GM21786 (cell line): ENCODE data around the gene KLHL29.

Source experiments
- ATAC-seq: cut with Tn5 transposase; IDR thresholded peaks from one replicate; pipeline ENCODE4 v1.9.1; 2021; ENCODE audit not compliant: unreplicated experiment

Gene KLHL29

DNA sequence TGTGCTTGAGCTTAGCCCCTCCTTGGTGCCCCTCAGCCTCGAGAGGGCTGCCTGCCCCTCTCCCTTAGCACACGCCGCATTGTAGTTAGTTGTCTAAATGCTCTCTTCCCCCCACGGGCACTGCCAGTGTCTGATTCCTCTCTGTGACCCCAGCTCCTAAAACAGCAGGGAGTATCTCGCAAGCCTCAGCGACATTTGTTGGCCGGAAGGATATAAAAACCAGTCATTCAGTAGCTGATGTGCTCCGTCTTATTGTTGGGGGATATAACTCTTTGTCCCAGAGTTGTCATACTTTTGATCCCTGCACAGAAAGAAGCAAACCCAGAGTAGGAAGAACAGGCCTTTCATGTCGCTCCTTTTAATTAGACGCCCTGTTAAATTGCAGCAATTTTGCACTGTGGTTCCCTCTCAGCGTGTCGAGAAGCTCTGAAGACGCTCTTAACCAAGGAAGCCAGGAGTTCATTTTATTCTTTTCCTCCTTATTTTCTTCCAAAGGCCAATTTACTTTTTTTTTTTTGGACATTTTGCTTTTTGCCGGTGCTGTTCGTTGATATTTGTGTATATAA, 201.8 kb downstream of the KLHL29 start:
- ATAC-seq, result no peak

DNA sequence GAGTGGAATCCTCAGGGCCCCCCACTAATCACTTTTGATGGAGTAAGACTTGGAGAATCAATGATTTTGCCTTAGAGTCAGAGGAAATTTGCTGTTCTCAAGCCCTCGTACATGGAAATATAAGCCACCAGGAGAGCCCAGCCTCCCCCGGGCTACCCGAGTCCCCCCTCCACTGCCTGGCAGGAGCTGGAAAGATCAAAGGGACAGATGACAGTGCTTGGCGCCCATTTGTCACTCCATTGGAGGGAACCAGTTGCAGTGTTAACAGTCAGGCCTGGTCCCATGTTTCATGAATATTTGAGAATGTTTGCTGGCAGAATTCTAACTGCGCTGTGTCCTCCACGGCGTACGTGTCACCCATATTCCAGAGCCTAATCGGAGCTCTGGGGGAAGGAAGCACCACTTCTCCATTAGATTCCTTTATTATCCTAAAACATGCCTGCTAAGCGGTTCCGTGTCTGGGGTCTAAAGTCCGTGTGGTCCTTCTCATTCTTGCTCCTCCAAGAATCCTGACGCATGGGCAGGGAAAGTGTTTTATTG, 202.4 kb downstream of the KLHL29 start:
- no peak for ATAC-seq

DNA sequence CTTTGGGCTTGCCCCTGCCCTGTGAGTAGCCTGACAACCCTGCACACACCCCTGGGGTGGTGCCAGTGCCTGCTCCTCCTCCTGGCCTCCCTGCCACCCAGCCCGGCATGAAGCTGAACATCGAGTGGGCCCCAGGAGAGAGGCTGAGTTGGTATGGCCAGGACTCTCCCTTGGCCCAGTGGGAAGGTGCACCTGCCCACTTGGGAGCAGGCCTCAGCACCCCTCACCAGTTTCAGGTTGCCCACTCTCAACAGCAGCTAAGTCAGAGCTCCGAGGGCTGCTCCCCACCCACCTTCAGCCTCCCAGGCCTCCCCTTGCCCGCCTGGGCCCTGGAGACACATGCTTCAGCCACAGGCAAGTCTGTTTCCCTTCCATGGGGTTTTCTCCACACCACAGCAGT, 203.1 kb downstream of the KLHL29 start:
- ATAC-seq, result no peak

DNA sequence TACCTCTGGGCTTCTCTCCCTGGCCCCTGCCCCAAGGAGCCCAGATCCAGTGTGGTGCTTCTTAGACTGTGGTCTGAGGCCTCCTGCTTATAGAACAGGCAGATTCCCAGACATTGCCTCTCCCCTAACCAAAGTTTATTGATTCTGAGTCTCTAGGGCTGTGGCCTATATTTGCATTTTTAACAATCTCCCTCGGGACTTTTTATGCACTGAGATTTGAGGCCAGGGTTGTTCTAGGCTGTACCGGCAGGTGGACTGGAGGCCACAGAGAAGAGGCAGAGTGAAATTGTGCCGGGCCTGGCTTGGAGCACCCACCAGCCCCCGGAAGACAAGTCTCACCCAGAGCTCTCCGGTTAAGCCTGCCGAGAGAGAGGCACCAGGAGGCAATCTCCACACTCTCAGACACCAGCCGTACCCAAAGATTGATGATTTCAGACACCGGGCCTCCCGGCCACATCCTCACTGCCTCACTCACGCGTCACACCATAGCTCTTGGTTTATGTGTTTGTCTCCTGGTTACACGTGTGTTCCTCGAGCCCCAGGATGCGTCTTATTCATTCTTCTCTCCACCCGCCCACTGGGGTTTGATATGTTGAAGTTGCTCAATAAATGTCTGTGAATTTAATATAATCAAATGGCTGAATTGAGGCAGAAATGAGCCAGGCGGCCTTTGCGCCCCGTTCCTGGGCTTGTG, 203.7 kb downstream of the KLHL29 start:
- no peak for ATAC-seq

DNA sequence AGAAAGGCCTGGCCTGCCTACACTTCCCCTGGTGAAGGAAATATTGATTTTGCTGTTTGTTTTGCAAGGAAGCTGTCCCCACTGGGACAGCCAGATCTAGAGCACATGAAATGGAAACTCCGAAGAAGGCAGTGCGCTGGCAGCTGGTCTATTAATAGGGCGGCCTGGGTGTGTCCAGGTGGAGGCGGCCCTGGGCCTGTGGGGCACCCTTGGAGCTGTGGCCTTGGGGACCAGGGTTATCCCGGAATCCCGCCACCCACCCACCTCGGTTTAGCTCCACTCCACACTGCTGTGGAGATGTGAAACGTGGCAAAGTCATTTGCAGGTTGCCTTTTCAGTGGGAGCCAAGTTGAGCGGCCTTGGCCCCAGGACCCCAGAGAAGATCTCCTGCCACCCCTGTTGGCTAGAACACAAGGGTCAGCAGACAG, 204.3 kb downstream of the KLHL29 start:
- ATAC-seq, result no peak

DNA sequence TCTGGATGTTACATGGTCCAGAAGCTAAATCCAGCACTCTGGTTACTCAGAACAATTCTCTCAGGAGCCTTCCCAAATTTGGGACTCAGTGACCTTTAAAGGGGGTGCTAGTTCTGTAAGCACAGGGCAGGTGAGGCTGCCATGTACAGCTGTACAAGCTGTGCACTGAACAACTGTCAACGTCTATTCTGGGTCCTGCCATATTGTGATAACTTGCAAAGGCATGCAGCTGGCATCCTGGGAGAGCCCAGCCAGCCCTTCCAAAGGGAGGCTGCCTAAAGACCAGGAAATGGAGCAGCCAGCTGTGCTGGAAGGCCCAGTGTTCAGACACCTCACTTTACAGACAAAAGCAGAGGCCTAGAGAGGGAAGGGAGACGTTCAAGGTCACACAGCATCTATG, 204.8 kb downstream of the KLHL29 start:
- ATAC-seq, result no peak

DNA sequence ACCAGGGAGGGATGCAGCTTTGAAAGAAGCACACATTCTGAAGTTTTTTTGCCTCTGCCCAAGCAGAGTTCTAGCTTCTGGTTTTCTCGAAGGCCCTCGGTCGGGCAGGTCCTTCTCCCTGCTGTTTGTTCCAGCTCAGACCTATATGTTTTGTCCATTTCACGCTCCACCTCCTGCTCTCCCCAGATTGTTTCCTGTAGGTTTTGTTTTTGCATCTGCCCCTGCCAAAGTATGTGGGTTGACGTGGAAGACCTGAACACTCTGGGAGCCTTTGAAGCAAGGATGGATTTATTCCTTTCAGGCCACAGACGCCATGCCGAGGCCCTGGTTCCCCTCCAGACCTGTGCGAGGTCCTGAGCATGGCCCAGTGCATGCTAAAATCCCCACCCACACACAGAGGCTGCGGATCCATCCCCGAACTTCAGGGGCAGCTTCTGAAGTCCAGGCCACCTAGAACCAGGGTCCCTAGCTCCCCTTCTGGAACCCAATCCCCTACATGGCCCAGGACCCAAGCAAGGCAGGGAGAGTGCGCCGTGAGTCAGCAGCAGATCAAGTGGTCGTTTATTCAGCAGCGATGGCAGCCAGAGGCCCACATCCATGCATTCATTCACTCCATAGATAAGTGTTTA, 205.4 kb downstream of the KLHL29 start:
- ATAC-seq, result no peak

DNA sequence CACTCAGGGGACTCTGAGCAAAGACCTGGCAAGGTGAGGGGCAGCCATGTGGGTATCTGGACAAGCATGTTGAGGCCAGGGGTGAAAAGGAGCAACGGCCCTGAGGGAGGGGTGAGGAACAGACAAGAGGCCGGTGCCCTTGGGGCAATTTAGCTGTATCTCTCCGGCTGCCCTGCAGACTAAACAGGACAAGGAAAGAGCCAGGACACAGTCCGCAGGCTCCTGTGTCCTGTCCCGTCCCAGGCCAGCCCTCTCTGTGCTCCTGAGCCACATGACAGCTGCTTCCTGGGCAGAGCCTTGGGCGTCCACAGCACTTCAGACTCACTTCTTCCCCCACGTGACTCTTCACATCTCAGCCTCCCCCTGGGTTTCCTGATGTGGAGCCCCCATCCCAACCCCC, 206.1 kb downstream of the KLHL29 start:
- no peak for ATAC-seq

DNA sequence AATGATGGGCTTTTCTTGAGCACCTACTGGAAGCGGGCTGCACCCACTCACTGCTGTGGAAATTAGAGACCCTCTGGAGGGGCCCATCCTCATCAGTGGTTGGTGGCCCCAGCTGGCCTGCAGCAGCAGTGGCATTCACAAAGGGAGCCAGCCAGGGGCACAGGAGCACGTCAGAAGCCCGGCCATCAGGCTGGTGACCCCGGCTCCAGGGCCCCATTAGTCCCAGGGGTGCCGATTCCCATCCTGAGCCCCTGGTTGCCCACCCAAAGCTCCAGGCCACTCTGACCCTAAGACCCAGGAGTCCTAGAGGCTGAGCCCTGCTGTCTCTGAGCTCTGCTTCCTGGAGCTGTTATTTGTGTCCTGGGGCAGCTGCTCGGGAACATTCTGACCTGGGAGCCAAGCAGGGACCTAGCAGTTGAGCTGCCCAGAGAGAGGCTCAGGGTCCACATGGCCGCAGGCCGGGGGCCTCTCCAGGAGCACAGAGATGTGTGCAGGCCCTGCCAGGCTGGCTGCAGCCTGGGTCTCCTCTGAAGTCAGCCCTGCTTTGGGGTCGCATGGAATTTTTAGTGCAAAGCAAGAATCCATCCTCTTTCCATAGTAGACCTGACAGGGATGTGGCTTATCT, 207.2 kb downstream of the KLHL29 start:
- no peak for ATAC-seq

DNA sequence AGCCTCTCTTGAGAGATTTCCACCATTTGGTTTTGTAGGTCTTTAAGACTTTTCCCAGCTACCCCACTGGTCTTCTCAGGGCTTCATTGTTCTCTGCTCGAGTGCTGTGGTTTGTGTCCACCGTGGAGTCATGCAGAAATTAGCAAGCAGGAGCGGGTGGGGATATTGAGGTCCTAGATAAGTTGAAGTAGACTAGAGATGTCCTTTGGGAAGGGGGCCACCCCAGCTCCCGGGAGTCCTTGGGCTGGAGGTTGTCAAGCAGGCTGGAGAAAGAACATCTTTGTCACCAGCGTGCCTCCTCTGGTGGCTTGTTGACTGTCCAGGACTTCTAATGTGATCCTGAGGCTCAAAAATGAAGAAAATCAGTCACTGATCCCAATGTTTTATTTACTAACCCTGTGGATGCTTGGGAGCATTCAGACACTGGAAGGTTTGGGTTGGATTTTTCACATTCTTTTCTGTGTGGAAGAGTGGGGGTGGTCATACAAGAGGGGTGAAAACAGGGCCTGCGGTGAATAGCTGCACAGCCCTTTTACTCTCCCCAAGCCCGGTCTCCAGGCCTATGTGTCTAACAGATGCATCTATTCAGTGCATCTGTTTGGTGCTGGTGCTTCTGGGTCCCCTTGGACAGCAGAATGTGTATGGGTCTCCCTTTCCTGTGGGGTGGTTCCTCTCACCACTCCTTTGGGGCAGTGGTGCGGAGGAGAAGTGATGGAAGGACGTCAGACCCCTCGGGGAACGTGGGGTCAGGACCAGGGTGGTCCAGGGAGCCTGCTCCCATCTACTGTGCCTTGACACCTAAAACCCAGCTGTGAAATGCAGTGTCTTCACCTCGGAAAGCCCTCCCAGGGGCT, 208.1 kb downstream of the KLHL29 start:
- ATAC-seq, result no peak

DNA sequence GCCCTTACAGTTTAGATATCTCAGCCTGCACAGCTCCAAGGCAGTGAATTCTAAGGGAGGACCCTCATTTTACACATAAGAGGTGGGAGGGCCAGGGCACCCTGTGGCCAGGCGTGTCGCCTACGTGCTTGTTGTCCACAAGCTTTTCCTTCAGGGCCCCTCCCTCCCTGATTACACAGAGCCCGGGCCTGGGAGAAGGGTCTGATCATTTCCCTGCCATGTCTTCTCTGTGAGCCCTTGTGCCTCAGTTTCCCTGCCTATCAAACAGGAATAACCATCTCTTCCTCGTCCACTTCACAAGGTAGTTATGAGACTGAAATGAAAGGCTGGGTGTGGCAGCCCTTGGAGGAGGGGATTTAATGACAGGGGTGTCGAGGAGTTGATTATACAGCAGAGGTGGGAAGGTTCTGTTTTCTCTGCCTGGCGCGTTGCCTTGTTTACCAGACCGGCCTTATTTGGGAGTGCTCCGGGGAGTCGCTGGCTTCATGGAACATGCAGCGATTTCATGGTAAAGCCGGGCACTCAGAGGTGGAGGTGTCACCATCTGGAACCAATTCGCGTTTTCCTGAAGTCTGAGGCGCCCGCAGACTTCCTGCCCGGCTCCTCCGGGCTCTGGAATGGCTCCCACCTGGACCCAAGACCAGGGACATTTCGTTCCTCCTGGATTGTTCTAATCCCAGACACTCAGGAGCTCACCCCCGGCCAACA, 208.9 kb downstream of the KLHL29 start:
- ATAC-seq, result no peak

DNA sequence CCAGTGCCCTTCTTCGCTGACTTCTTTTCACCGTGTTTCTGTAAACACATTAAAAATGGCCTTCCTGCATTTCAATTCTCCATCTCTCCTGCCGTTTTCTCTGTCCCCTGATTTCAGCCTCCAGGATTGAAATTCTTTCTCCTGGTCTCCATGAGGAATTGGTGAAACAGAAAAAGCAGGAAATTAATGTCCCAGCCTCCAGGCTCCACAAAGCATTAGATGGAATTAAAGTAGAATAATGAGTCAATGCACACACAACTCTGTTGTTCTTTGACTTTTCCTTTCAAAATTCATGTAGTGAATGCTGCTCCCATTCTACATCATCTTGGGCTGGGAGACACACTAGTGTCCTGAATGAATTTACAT, 209.5 kb downstream of the KLHL29 start:
- ATAC-seq, result no peak

DNA sequence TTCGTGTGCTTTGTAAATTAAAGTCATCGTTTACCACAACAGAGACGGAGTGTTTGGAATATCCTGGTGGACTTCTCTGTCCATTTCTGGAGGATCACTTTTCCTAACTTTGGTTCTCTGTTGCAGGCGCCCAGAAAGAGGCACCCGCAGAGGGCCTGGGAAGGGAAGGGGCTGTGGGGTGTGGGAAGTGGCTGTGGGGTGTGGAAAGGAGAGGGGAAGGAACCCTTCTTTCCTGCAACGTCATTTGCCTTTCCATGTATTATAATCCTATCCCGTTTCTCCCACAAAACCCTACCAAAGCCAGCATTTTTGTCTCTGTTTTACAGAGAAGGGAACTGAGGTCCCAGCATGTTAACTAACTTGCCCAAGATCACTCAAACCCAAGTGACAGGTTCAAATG, 210.0 kb downstream of the KLHL29 start:
- ATAC-seq, result no peak

DNA sequence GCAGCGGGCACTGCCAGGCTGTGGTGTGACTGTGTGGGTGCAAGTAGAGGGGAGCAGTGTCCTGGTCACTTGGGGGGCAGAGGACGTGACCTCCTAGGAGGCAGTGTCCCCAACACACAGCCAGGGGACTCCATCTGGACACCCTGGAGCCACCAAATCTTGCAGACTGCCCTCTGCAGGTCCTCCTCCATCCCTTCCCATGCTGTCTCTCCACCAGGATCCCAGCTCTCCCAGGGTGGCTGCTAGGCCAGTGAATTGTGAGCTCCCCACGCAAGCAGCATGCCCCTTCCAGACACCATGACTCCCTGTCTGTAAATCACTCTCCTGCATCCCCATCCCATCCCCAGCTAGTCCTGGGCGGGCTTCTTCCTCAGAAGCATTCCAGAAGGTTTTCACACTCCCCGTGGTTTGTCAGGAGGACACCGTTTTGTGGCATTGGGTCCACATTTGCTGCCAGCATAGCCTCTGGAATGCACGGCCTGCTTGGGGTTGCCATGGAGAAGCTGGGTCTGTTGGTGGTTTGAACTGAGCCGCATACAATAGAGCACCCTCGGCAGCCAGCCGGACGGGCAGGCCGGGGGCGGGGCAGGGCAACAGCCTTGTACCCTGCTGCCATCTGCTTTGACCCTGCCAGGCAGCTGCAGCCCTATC, 210.7 kb downstream of the KLHL29 start:
- no peak for ATAC-seq

DNA sequence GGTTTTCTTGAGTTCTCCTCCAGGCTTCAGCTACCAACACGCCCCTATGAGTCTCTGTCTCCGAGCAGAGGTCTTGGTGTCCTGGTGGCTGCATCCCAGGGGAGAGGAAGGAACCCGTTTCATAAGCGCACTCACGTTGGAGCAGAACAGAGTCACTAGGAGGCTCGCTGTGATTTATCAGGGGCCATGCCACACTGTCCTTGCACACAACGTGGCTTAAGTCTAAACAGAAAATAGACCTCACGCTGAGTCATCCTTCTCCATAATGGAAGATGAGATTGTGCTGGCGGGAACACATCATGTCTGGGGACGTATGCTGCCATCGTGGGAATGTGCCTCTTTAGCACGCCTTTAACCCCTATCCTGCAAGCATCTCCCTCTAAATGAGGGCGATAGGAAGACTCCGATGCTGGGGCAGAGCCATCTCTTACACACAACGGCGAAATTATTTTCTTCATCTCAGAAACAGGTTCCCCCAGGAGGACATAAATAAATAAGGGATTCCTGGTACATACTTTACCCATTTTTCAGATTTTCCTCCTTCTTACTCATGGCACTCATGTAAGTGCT, 211.4 kb downstream of the KLHL29 start:
- no peak for ATAC-seq

DNA sequence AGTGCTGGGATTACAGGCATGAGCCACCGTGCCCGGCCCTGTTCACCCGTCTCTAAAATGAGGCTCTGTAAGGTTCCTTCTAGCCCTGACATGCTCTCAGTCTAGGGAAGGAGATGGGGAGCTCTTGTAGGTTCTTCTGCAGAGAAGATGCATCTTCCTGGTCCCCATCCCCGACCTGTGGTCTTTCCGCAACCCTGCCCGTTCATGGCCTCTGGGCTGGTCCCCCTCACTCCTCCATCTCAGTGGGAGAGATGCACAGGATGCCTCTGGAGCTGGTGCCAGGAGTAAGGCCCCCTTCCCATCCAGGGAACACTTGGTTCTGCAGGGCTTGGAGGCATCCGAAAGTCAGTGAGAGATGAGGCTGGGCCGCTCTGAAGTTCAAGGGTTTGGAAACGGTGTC, 212.7 kb downstream of the KLHL29 start:
- ATAC-seq, result no peak

DNA sequence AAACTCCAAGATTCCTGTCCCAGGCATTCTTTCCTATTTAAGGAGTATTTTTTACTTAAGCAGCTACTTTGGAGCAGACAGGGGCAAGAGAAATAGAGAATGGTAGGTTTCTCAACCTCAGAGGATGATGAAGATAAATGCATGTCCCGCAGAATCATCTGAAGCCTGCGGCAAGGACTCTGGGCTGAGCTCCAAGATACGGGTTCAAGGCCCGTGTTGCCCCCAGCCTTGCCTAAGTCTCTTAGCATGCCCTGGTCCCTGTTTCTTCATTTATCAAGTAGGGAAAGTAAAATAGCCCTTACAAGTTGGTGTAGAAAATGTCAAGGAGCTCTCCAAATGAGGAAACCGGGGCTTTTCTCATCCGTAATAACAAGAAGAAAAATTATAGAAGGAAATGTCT, 214.0 kb downstream of the KLHL29 start:
- no peak for ATAC-seq

DNA sequence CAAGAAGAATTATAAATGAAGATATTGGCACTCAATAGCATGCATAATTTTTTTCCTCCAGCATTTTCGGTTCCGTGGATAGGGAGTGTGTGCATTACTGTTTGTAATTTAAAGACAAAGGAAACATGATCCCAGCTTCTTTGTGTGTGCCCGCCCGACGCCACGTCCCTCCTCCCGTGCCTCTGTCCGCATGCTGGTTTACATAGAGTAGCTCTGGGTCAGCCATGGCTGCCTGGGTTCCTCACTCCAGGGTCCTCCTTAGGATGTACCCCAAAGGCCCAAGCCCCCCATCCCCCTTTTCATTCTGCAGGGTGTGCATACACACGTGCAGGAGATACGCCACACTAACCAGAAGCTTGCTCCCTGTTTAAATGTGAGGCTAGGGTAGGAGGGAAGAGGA, 214.7 kb downstream of the KLHL29 start:
- ATAC-seq, result no peak

DNA sequence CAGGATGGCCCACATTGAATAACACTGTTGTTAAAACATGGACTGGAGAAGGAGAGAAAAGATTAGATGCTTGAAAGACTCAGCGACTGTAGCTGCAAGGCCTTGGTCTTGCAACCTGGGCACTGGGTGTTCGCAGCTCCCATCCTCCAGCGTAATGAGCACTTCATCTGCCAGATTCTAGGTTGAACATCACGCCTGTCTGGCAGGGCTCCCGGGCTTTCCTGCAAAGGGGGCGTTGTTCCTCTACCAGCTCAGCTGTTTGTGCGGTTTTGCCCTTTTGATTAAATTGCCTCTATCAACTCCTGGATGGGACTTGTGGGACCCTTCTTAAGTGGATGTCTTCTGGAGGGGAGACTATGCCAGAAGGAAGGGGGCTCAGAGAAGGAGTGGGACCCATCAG, 215.4 kb downstream of the KLHL29 start:
- no peak for ATAC-seq
